ENCODE data around the gene SHISA9. TPM values are rescaled to one million over a fixed set of nuclear protein-coding genes. Genes with fewer than 3 reads are reported as not detected.

The SHISA9 gene
- polyA plus RNA-seq, 1 donor, result 2.7 TPM

DNA sequence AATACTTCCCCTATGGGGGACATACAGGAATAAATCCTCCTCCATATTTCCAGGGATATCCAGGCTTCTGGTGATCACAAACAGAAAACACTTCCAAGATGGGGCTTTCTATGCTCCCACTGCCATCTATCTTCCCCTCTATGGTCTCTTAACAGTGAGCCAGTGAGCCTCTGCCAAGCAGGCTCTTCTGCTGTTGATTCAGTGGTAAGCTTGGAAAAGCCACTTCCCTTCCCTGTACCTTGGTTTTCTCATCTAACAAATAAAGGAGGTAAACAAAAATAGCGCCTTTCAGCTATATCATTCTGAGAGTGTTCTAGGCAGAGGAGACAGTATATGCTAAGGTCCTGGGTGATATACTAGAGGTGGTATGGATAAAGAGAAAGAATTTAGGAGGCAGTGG lies 368.0 kb downstream of the SHISA9 start:
- WGBS (ENCODE audit: insufficient coverage, low lambda C conversion rate), result no CpG with 5 or more reads among the region's 1 CpG
- H3K9me3 ChIP-seq (ENCODE audit: control insufficient read depth, low read depth, low read length), result no peaks in the 10 kb centered on the region
- H3K27ac ChIP-seq (ENCODE audit: low read length), result no peak overlapping the region
- no peaks in the 10 kb centered on the region for H3K27me3 ChIP-seq (ENCODE audit: control insufficient read depth, insufficient read depth, low read length)
- DNase-seq, result no peak
- H3K4me1 ChIP-seq (ENCODE audit: control insufficient read depth, insufficient read depth, low read length), result no peaks in the 10 kb centered on the region
- no peaks in the 10 kb centered on the region for H3K36me3 ChIP-seq (ENCODE audit: control insufficient read depth, insufficient read depth, low read length)
- no peak overlapping the region for H3K4me3 ChIP-seq (ENCODE audit: low read length)

- Histone ChIP-seq H3K9me3 (ENCODE audit: control insufficient read depth, low read depth, low read length) (no peaks in the 10 kb centered on the region), H3K27ac (ENCODE audit: low read length) (no peak overlapping the region), H3K36me3 (ENCODE audit: control insufficient read depth, insufficient read depth, low read length) (no peaks in the 10 kb centered on the region), H3K4me3 (ENCODE audit: low read length) (no peak overlapping the region), H3K4me1 (ENCODE audit: control insufficient read depth, insufficient read depth, low read length) (no peaks in the 10 kb centered on the region), H3K27me3 (ENCODE audit: control insufficient read depth, insufficient read depth, low read length) (no peaks in the 10 kb centered on the region)
- no peak for DNase-seq
- WGBS (ENCODE audit: insufficient coverage, low lambda C conversion rate), result no CpG with 5 or more reads among the region's 5 CpGs
Observed at GRCh38 chr16:13269905-13270528, 368.6 kb downstream of the SHISA9 start.

DNA sequence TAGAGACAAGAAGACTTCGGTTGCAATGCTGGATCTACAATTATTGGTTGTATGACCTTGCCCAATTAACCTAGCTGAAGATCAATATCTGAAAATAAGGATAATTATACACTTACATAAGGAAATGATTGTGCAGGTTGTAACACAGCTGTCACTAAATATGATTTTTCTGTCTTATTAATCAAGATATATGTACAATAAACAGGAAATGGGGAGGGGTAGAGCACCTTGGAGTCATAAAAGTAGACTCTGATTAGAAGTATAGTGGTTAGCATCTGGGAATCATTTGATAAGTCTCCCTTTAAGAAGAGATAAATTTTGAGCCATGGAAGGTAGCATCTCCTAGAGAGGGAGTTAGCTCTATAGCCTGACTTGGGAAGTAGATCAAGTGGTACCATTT lies 369.2 kb downstream of the SHISA9 start:
- Histone ChIP-seq H3K4me3 (ENCODE audit: low read length) (no peak overlapping the region), H3K9me3 (ENCODE audit: control insufficient read depth, low read depth, low read length) (no peaks in the 10 kb centered on the region), H3K36me3 (ENCODE audit: control insufficient read depth, insufficient read depth, low read length) (no peaks in the 10 kb centered on the region), H3K27ac (ENCODE audit: low read length) (no peak overlapping the region), H3K27me3 (ENCODE audit: control insufficient read depth, insufficient read depth, low read length) (no peaks in the 10 kb centered on the region), H3K4me1 (ENCODE audit: control insufficient read depth, insufficient read depth, low read length) (no peaks in the 10 kb centered on the region)
- DNase-seq, result no peak
- no CpG with 5 or more reads among the region's 1 CpG for WGBS (ENCODE audit: insufficient coverage, low lambda C conversion rate)

- Histone ChIP-seq H3K4me3 (ENCODE audit: low read length) (no peak overlapping the region), H3K9me3 (ENCODE audit: control insufficient read depth, low read depth, low read length) (no peaks in the 10 kb centered on the region), H3K27me3 (ENCODE audit: control insufficient read depth, insufficient read depth, low read length) (no peaks in the 10 kb centered on the region), H3K36me3 (ENCODE audit: control insufficient read depth, insufficient read depth, low read length) (no peaks in the 10 kb centered on the region), H3K27ac (ENCODE audit: low read length) (no peak overlapping the region), H3K4me1 (ENCODE audit: control insufficient read depth, insufficient read depth, low read length) (no peaks in the 10 kb centered on the region)
- no peak for DNase-seq
Observed at GRCh38 chr16:13289515-13289914, 388.1 kb downstream of the SHISA9 start.

Other genes starting within 250 kb of the SHISA9 start
- gene CPPED1, start 97.7 kb upstream of the SHISA9 start, polyA plus RNA-seq, result 25.1 TPM

Data from large intestine (tissue), 3 donors.